PFSK-1 (cell line): ENCODE data around the gene MRPS30.

ENCODE experiments used
- FOXP2 ChIP-seq: optimal IDR thresholded peaks from 2 replicates; pipeline ENCODE3; 2011; ENCODE audit warnings: borderline replicate concordance, control low read depth, inconsistent platforms; ENCODE audit not compliant: insufficient read depth; ENCODE audit errors: extremely low read length, extremely low read depth
- POLR2AphosphoS5 ChIP-seq: IDR thresholded peaks from 2 replicates; pipeline ENCODE4 v1.6.1; 2012; ENCODE audit warnings: low read depth, mild to moderate bottlenecking, control low read depth, low read length, moderate library complexity
- REST ChIP-seq, 2 experiments: IDR thresholded peaks; 2 replicates each; pipeline versions ENCODE4 v1.6.1 to v1.8.0; 2011 to 2012; ENCODE audit warnings: low read depth in 2 of 2, low read length in 2 of 2, control low read depth in 1 of 2, inconsistent platforms in 1 of 2, mild to moderate bottlenecking in 1 of 2, moderate library complexity in 1 of 2; ENCODE audit not compliant: insufficient read depth in 1 of 2
- SIN3A ChIP-seq: IDR thresholded peaks from 2 replicates; pipeline ENCODE4 v1.6.1; 2012; ENCODE audit warnings: mild to moderate bottlenecking, low read length, moderate library complexity, borderline replicate concordance; ENCODE audit not compliant: insufficient read depth

GRCh38 chr5:44842496-44843282 lies 33.9 kb downstream of the MRPS30 start:
- no peak for TF ChIP-seq POLR2AphosphoS5
- no peak for TF ChIP-seq SIN3A
- no peak for TF ChIP-seq REST (IDR thresholded peaks at IDR 0.05; ENCODE audit: insufficient read depth in 1 of 2, low read depth in 2 of 2, low read length in 2 of 2)
- TF ChIP-seq FOXP2: no peak
